CD14-positive monocyte (primary cell): ENCODE results near the gene ARHGEF10L. TPM values are rescaled to one million over a fixed set of nuclear protein-coding genes. Genes with fewer than 3 reads are reported as not detected.

Experiments used
- DNase-seq, 3 donors: peaks; one replicate each; pipeline ENCODE4 v3.0.0-alpha.2; 2011 to 2022
- H2AFZ ChIP-seq: 2 replicates; pipeline ENCODE4 v1.6.0; 2012; ENCODE audit warnings: mild to moderate bottlenecking, low read depth, low read length, inconsistent platforms; ENCODE audit not compliant: insufficient read depth, poor library complexity, severe bottlenecking
- H3K27ac ChIP-seq, 2 donors: 1 replicate in 1 of 2; 2 replicates in 1 of 2; pipeline ENCODE4 v1.5.1; 2012 to 2013; ENCODE audit warnings: low read length in 2 of 2, control low read depth in 1 of 2, inconsistent platforms in 1 of 2, low read depth in 1 of 2, mild to moderate bottlenecking in 1 of 2
- H3K27me3 ChIP-seq, 2 donors: one replicate each; pipeline versions ENCODE4 v1.6.0 to v1.6.1; 2011 to 2013; ENCODE audit warnings: low read length in 2 of 2; ENCODE audit not compliant: control insufficient read depth in 2 of 2, insufficient read depth in 2 of 2
- H3K36me3 ChIP-seq, 2 donors: replicated peaks in 1 of 2; 1 replicate in 1 of 2; 2 replicates in 1 of 2; pipeline versions ENCODE4 v1.5.1 to v1.6.1; 2012 to 2013; ENCODE audit warnings: low read length in 2 of 2, control low read depth in 1 of 2, inconsistent platforms in 1 of 2, mild to moderate bottlenecking in 1 of 2; ENCODE audit not compliant: insufficient read depth in 2 of 2, control insufficient read depth in 1 of 2
- H3K4me1 ChIP-seq, 2 donors: 1 replicate in 1 of 2; 2 replicates in 1 of 2; pipeline versions ENCODE4 v1.5.1 to v1.6.1; 2012 to 2013; ENCODE audit warnings: low read length in 2 of 2, control low read depth in 1 of 2, inconsistent platforms in 1 of 2, mild to moderate bottlenecking in 1 of 2, moderate library complexity in 1 of 2; ENCODE audit not compliant: insufficient read depth in 2 of 2, control insufficient read depth in 1 of 2
- H3K4me2 ChIP-seq: replicated peaks from 2 replicates; pipeline ENCODE3; 2012; ENCODE audit warnings: low read length, moderate library complexity, mild to moderate bottlenecking; ENCODE audit not compliant: poor library complexity, severe bottlenecking; ENCODE audit errors: extremely low read depth
- H3K4me3 ChIP-seq, 3 experiments: fragments of 200-600 bp in 1 of 3; sonication (generic) in 1 of 3; replicated peaks in 1 of 3; 1 replicate in 2 of 3; 2 replicates in 1 of 3; pipeline ENCODE4 v1.5.1; 2011 to 2013; ENCODE audit warnings: low read length in 3 of 3, mild to moderate bottlenecking in 3 of 3, control low read depth in 2 of 3, low read depth in 2 of 3, inconsistent platforms in 1 of 3, moderate library complexity in 1 of 3
- H3K79me2 ChIP-seq: 2 replicates; pipeline ENCODE4 v1.6.0; 2012; ENCODE audit warnings: mild to moderate bottlenecking, control low read depth, inconsistent platforms, low read length, moderate library complexity; ENCODE audit not compliant: insufficient read depth
- H3K9ac ChIP-seq: 2 replicates; pipeline ENCODE4 v1.6.0; 2017; ENCODE audit warnings: low read length, mild to moderate bottlenecking; ENCODE audit not compliant: insufficient read depth, poor library complexity, severe bottlenecking
- H3K9me3 ChIP-seq, 2 donors: replicated peaks in 1 of 2; 1 replicate in 1 of 2; 2 replicates in 1 of 2; pipeline versions ENCODE4 v1.5.1 to v1.6.1; 2012 to 2013; ENCODE audit warnings: low read length in 2 of 2, control low read depth in 1 of 2; ENCODE audit not compliant: control insufficient read depth in 1 of 2, insufficient read depth in 1 of 2
- H4K20me1 ChIP-seq: 2 replicates; pipeline ENCODE4 v1.6.0; 2012; ENCODE audit warnings: mild to moderate bottlenecking, low read length, control low read depth, moderate library complexity; ENCODE audit not compliant: insufficient read depth
- H3K27ac Mint-ChIP-seq, 7 donors: one replicate each; pipeline ENCODE4 v1.8.0; 2020; ENCODE audit warnings: mild to moderate bottlenecking in 7 of 7, mixed read lengths in 7 of 7, moderate library complexity in 6 of 7, inconsistent platforms in 2 of 7
- H3K27me3 Mint-ChIP-seq, 3 donors: one replicate each; pipeline ENCODE4 v1.8.0; 2021 to 2022; ENCODE audit warnings: low read depth in 3 of 3, mild to moderate bottlenecking in 3 of 3, mixed read lengths in 3 of 3, moderate library complexity in 3 of 3, inconsistent platforms in 1 of 3
- H3K36me3 Mint-ChIP-seq, 2 donors: one replicate each; pipeline ENCODE4 v1.8.0; 2020; ENCODE audit warnings: mixed read lengths in 2 of 2, inconsistent platforms in 1 of 2, mild to moderate bottlenecking in 1 of 2
- H3K4me1 Mint-ChIP-seq: one replicate; pipeline ENCODE4 v1.8.0; 2020; ENCODE audit warnings: mild to moderate bottlenecking, mixed read lengths
- H3K4me3 Mint-ChIP-seq, 2 donors: one replicate each; pipeline ENCODE4 v1.8.0; 2020; ENCODE audit warnings: mild to moderate bottlenecking in 2 of 2, mixed read lengths in 2 of 2, moderate library complexity in 1 of 2
- H3K9me3 Mint-ChIP-seq, 7 donors: one replicate each; pipeline ENCODE4 v1.8.0; 2020 to 2022; ENCODE audit warnings: mixed read lengths in 7 of 7, mild to moderate bottlenecking in 6 of 7, moderate library complexity in 6 of 7, inconsistent platforms in 2 of 7
- CTCF ChIP-seq: fragments of 200-600 bp; IDR thresholded peaks from one replicate; pipeline ENCODE4 v1.8.0; 2022; ENCODE audit warnings: antibody characterized with exemption, mild to moderate bottlenecking
- WGBS: methylation state at CpG from one replicate; pipeline ENCODE4 v1.1.5; 2013; ENCODE audit warnings: missing lambda C conversion rate; ENCODE audit not compliant: insufficient coverage; 5-methylcytosine and 5-hydroxymethylcytosine counted together
- intact Hi-C, 2 donors: fragments of 100-400 bp; cut with micrococcal nuclease; formaldehyde crosslinking; loops; one replicate each; pipeline versions ENCODE4 v1.15.0 to v1.15.1; 2023
- polyA plus RNA-seq, 3 donors: library from polyadenylated mRNA; depleted of rRNA in 1 of 3; unstranded in 2 of 3; stranded (reverse) in 1 of 3; fragments of 300-500 nt in 2 of 3; fragments of >200 nt in 1 of 3; fragmentation: Illumina TruSeq in 2 of 3; gene quantifications; 1 replicate in 2 of 3; 2 replicates in 1 of 3; pipeline ENCODE4 v1.2.3, GENCODE V29; 2012 to 2021

Gene ARHGEF10L
- polyA plus RNA-seq, 3 donors: 20.7 to 95.7 (median 23.7) TPM

GRCh38 chr1:17643861-17644703, 104.6 kb downstream of the ARHGEF10L start:
- peaks cover 27% of the 10 kb centered on the region for H3K4me1 Mint-ChIP-seq

More at GRCh38 chr1:17643861-17644703, 104.6 kb downstream of the ARHGEF10L start:
- peak overlapping the region in 1 of 2 donors; percentile 8 for H3K27ac ChIP-seq
- H3K9me3 ChIP-seq: no peaks in the 10 kb centered on the region
- H3K4me1 ChIP-seq: peaks cover 20 to 21% of the 10 kb centered on the region in 2 donors
- H3K36me3 ChIP-seq: peaks cover 94 to 98% of the 10 kb centered on the region in 2 donors
- Mint-ChIP-seq H3K27ac (peak overlapping the region in 5 of 7 donors; percentile 7 to 66 (median 41)), H3K4me3 (no peak overlapping the region), H3K9me3 (peaks cover 0 to 1% (median 0%) of the 10 kb centered on the region in 7 donors), H3K27me3 (peaks cover 3 to 5% (median 5%) of the 10 kb centered on the region in 3 donors), H3K36me3 (peaks cover 91 to 100% of the 10 kb centered on the region in 2 donors)
- H3K9ac ChIP-seq: no peak overlapping the region
- no peak overlapping the region for H3K4me3 ChIP-seq
- DNase-seq: no peak
- H3K27me3 ChIP-seq: no peaks in the 10 kb centered on the region
- H4K20me1 ChIP-seq: peaks cover 42% of the 10 kb centered on the region
- peaks cover 9% of the 10 kb centered on the region for H3K79me2 ChIP-seq
- WGBS: 90% methylated on average over 12 of the region's 14 CpGs
- H3K4me2 ChIP-seq: no peak overlapping the region
- intact Hi-C loops: no loop called here
- no peak for TF ChIP-seq CTCF
- H2AFZ ChIP-seq: no peak overlapping the region
